Measurements from ENCODE around the gene UNC119. TPM values are rescaled to one million over a fixed set of nuclear protein-coding genes. Genes with fewer than 3 reads are reported as not detected.
"Not testable (repeated sequence)": the region's sequence is repeated elsewhere in the genome, so short reads cannot be mapped to it uniquely, and the experiment has no call there.

The UNC119 gene
- total and polyA plus RNA-seq, 9 donors = 15.6 to 20.7 (median 17.6) TPM

- WGBS (ENCODE audit: insufficient coverage) = 60% methylated on average over 1 of the region's 4 CpGs
- DNase-seq; H3K36me3 ChIP-seq (ENCODE audit: control insufficient read depth, insufficient read depth, low read length); H3K9me3 ChIP-seq (replicated peaks; ENCODE audit: control insufficient read depth, low read depth, low read length); H3K27ac ChIP-seq (ENCODE audit: low read length); H3K27me3 ChIP-seq (ENCODE audit: control insufficient read depth, insufficient read depth, low read length); H3K4me1 ChIP-seq (ENCODE audit: control insufficient read depth, insufficient read depth, low read length); H3K4me3 ChIP-seq (ENCODE audit: low read length): not testable (repeated sequence)
Observed at GRCh38 chr17:28522281-28522680, 30.1 kb downstream of the UNC119 start.

- no peaks in the 10 kb centered on the region for H3K27me3 ChIP-seq (ENCODE audit: control insufficient read depth, insufficient read depth, low read length)
- H3K27ac ChIP-seq (ENCODE audit: low read length) = no peak overlapping the region
- no peak for DNase-seq
- no peak overlapping the region for H3K4me3 ChIP-seq (ENCODE audit: low read length)
- H3K36me3 ChIP-seq (ENCODE audit: control insufficient read depth, insufficient read depth, low read length) = no peaks in the 10 kb centered on the region
- WGBS (ENCODE audit: insufficient coverage) = 13% methylated on average over 12 of the region's 21 CpGs
- H3K4me1 ChIP-seq (ENCODE audit: control insufficient read depth, insufficient read depth, low read length) = no peaks in the 10 kb centered on the region
- no peaks in the 10 kb centered on the region for H3K9me3 ChIP-seq (replicated peaks; ENCODE audit: control insufficient read depth, low read depth, low read length)
Observed at GRCh38 chr17:28521311-28522085, 30.9 kb downstream of the UNC119 start.

- Histone ChIP-seq H3K36me3 (ENCODE audit: control insufficient read depth, insufficient read depth, low read length) (no peaks in the 10 kb centered on the region), H3K9me3 (replicated peaks; ENCODE audit: control insufficient read depth, low read depth, low read length) (no peaks in the 10 kb centered on the region), H3K27me3 (ENCODE audit: control insufficient read depth, insufficient read depth, low read length) (no peaks in the 10 kb centered on the region), H3K4me3 (ENCODE audit: low read length) (no peak overlapping the region), H3K4me1 (ENCODE audit: control insufficient read depth, insufficient read depth, low read length) (no peaks in the 10 kb centered on the region), H3K27ac (ENCODE audit: low read length) (no peak overlapping the region)
- 65% methylated on average over 6 of the region's 6 CpGs for WGBS (ENCODE audit: insufficient coverage)
- DNase-seq = no peak
Observed at GRCh38 chr17:28520687-28521086, 31.7 kb downstream of the UNC119 start.

GRCh38 chr17:28519236-28519635, 33.2 kb downstream of the UNC119 start:
- Histone ChIP-seq H3K27me3 (ENCODE audit: control insufficient read depth, insufficient read depth, low read length) (peaks cover 7% of the 10 kb centered on the region), H3K27ac (ENCODE audit: low read length) (no peak overlapping the region), H3K4me1 (ENCODE audit: control insufficient read depth, insufficient read depth, low read length) (no peaks in the 10 kb centered on the region), H3K4me3 (ENCODE audit: low read length) (no peak overlapping the region), H3K9me3 (replicated peaks; ENCODE audit: control insufficient read depth, low read depth, low read length) (no peaks in the 10 kb centered on the region), H3K36me3 (ENCODE audit: control insufficient read depth, insufficient read depth, low read length) (no peaks in the 10 kb centered on the region)
- no peak for DNase-seq
- 69% methylated on average over 3 of the region's 5 CpGs for WGBS (ENCODE audit: insufficient coverage)

- Histone ChIP-seq H3K4me3 (ENCODE audit: low read length) (no peak overlapping the region), H3K27ac (ENCODE audit: low read length) (no peak overlapping the region), H3K9me3 (replicated peaks; ENCODE audit: control insufficient read depth, low read depth, low read length) (no peaks in the 10 kb centered on the region), H3K36me3 (ENCODE audit: control insufficient read depth, insufficient read depth, low read length) (no peaks in the 10 kb centered on the region), H3K27me3 (ENCODE audit: control insufficient read depth, insufficient read depth, low read length) (peaks cover 12% of the 10 kb centered on the region), H3K4me1 (ENCODE audit: control insufficient read depth, insufficient read depth, low read length) (no peaks in the 10 kb centered on the region)
- no peak for DNase-seq
- 71% methylated on average over 5 of the region's 7 CpGs for WGBS (ENCODE audit: insufficient coverage)
Observed at GRCh38 chr17:28518578-28518977, 33.8 kb downstream of the UNC119 start.

GRCh38 chr17:28518132-28518531, 34.3 kb downstream of the UNC119 start:
- WGBS (ENCODE audit: insufficient coverage) = no CpG with 5 or more reads among the region's 6 CpGs
- Histone ChIP-seq H3K4me1 (ENCODE audit: control insufficient read depth, insufficient read depth, low read length) (no peaks in the 10 kb centered on the region), H3K9me3 (replicated peaks; ENCODE audit: control insufficient read depth, low read depth, low read length) (no peaks in the 10 kb centered on the region), H3K36me3 (ENCODE audit: control insufficient read depth, insufficient read depth, low read length) (no peaks in the 10 kb centered on the region), H3K27ac (ENCODE audit: low read length) (no peak overlapping the region), H3K27me3 (ENCODE audit: control insufficient read depth, insufficient read depth, low read length) (peaks cover 15% of the 10 kb centered on the region), H3K4me3 (ENCODE audit: low read length) (no peak overlapping the region)
- DNase-seq = peak; percentile 11

- Histone ChIP-seq H3K4me1 (ENCODE audit: control insufficient read depth, insufficient read depth, low read length) (no peaks in the 10 kb centered on the region), H3K4me3 (ENCODE audit: low read length) (no peak overlapping the region), H3K9me3 (replicated peaks; ENCODE audit: control insufficient read depth, low read depth, low read length) (no peaks in the 10 kb centered on the region), H3K27ac (ENCODE audit: low read length) (no peak overlapping the region), H3K36me3 (ENCODE audit: control insufficient read depth, insufficient read depth, low read length) (no peaks in the 10 kb centered on the region), H3K27me3 (ENCODE audit: control insufficient read depth, insufficient read depth, low read length) (peaks cover 32% of the 10 kb centered on the region)
- 90% methylated on average over 1 of the region's 1 CpG for WGBS (ENCODE audit: insufficient coverage)
- no peak for DNase-seq
Observed at GRCh38 chr17:28515518-28515917, 36.9 kb downstream of the UNC119 start.

- Histone ChIP-seq H3K9me3 (replicated peaks; ENCODE audit: control insufficient read depth, low read depth, low read length) (no peaks in the 10 kb centered on the region), H3K4me1 (ENCODE audit: control insufficient read depth, insufficient read depth, low read length) (no peaks in the 10 kb centered on the region), H3K27ac (ENCODE audit: low read length) (no peak overlapping the region), H3K27me3 (ENCODE audit: control insufficient read depth, insufficient read depth, low read length) (peaks cover 41% of the 10 kb centered on the region), H3K36me3 (ENCODE audit: control insufficient read depth, insufficient read depth, low read length) (no peaks in the 10 kb centered on the region), H3K4me3 (ENCODE audit: low read length) (no peak overlapping the region)
- no peak for DNase-seq
- WGBS (ENCODE audit: insufficient coverage) = 21% methylated on average over 7 of the region's 16 CpGs
Observed at GRCh38 chr17:28514561-28515002, 37.8 kb downstream of the UNC119 start.

GRCh38 chr17:28513476-28513875, 38.9 kb downstream of the UNC119 start:
- H3K36me3 ChIP-seq (ENCODE audit: control insufficient read depth, insufficient read depth, low read length) = no peaks in the 10 kb centered on the region
- no peaks in the 10 kb centered on the region for H3K9me3 ChIP-seq (replicated peaks; ENCODE audit: control insufficient read depth, low read depth, low read length)
- H3K4me3 ChIP-seq (ENCODE audit: low read length) = no peak overlapping the region
- H3K27me3 ChIP-seq (ENCODE audit: control insufficient read depth, insufficient read depth, low read length) = peaks cover 49% of the 10 kb centered on the region
- H3K4me1 ChIP-seq (ENCODE audit: control insufficient read depth, insufficient read depth, low read length) = no peaks in the 10 kb centered on the region
- DNase-seq = no peak
- H3K27ac ChIP-seq (ENCODE audit: low read length) = no peak overlapping the region
- 42% methylated on average over 4 of the region's 7 CpGs for WGBS (ENCODE audit: insufficient coverage)

GRCh38 chr17:28511858-28512461, 40.5 kb downstream of the UNC119 start:
- H3K4me3 ChIP-seq (ENCODE audit: low read length) = no peak overlapping the region
- DNase-seq = no peak
- no CpG with 5 or more reads among the region's 3 CpGs for WGBS (ENCODE audit: insufficient coverage)
- peaks cover 62% of the 10 kb centered on the region for H3K27me3 ChIP-seq (ENCODE audit: control insufficient read depth, insufficient read depth, low read length)
- no peaks in the 10 kb centered on the region for H3K9me3 ChIP-seq (replicated peaks; ENCODE audit: control insufficient read depth, low read depth, low read length)
- no peak overlapping the region for H3K27ac ChIP-seq (ENCODE audit: low read length)
- no peaks in the 10 kb centered on the region for H3K4me1 ChIP-seq (ENCODE audit: control insufficient read depth, insufficient read depth, low read length)
- no peaks in the 10 kb centered on the region for H3K36me3 ChIP-seq (ENCODE audit: control insufficient read depth, insufficient read depth, low read length)
